ENCODE measurements around the gene OBP2B. TPM values are rescaled to one million over a fixed set of nuclear protein-coding genes. Genes with fewer than 3 reads are reported as not detected.
"Not testable (repeated sequence)": the region's sequence is repeated elsewhere in the genome, so short reads cannot be mapped to it uniquely, and the experiment has no call there.

Gene OBP2B
- total RNA-seq, 6 donors from 2014 or later, result not detected

GRCh38 chr9:133210609-133211008 is 1.6 kb upstream of the OBP2B start:
- H3K9me3 ChIP-seq, result no peaks in the 10 kb centered on the region
- no peaks in the 10 kb centered on the region for H3K4me1 ChIP-seq
- DNase-seq (no peak), ATAC-seq (ENCODE audit: low FRiP score in 2 of 2) (no peak)
- no peaks in the 10 kb centered on the region for H3K36me3 ChIP-seq
- no peaks in the 10 kb centered on the region for H3K27me3 ChIP-seq
- no peak overlapping the region for H3K4me3 ChIP-seq
- no peak overlapping the region for H3K27ac ChIP-seq
- WGBS, 2 donors, result 90 to 92% methylated on average over 7 of the region's 7 CpGs
- TF ChIP-seq EP300 (IDR thresholded peaks at IDR 0.05) (no peak), POLR2AphosphoS5 (IDR thresholded peaks at IDR 0.05) (no peak), POLR2A (IDR thresholded peaks at IDR 0.05) (no peak), CTCF (IDR thresholded peaks at IDR 0.05) (no peak)

GRCh38 chr9:133210202-133210532 is 1.1 kb upstream of the OBP2B start:
- no peak overlapping the region for H3K27ac ChIP-seq
- H3K36me3 ChIP-seq, result no peaks in the 10 kb centered on the region
- 56 to 79% methylated on average over 2 to 7 of the region's 7 CpGs for WGBS, 2 donors
- no peaks in the 10 kb centered on the region for H3K4me1 ChIP-seq
- H3K27me3 ChIP-seq, result no peaks in the 10 kb centered on the region
- DNase-seq, result no peak
- H3K9me3 ChIP-seq, result no peaks in the 10 kb centered on the region
- TF ChIP-seq EP300 (IDR thresholded peaks at IDR 0.05), result no peak
- H3K4me3 ChIP-seq, result no peak overlapping the region
- no peak for ATAC-seq (ENCODE audit: low FRiP score in 2 of 2)

GRCh38 chr9:133209327-133210201 is 514 bp upstream of the OBP2B start:
- not testable (repeated sequence) for H3K4me3 ChIP-seq; H3K9me3 ChIP-seq; H3K36me3 ChIP-seq; H3K4me1 ChIP-seq; H3K27me3 ChIP-seq; ATAC-seq (ENCODE audit: low FRiP score in 2 of 2); H3K27ac ChIP-seq
- 74 to 77% methylated on average over 21 to 28 of the region's 29 CpGs for whole genome bisulfite sequencing, 2 donors
- peak in 1 of 2 donors; percentile 54 for DNase-seq

- DNase-seq; H3K27ac ChIP-seq; H3K9me3 ChIP-seq; H3K4me3 ChIP-seq; H3K4me1 ChIP-seq; H3K27me3 ChIP-seq; ATAC-seq (ENCODE audit: low FRiP score in 2 of 2); H3K36me3 ChIP-seq: not testable (repeated sequence)
- WGBS, 2 donors, result 77 to 90% methylated on average over 2 to 14 of the region's 16 CpGs
Measured at GRCh38 chr9:133208171-133208879, 725 bp downstream of the OBP2B start.

- H3K4me3 ChIP-seq, result no peak overlapping the region
- H3K27ac ChIP-seq, result no peak overlapping the region
- H3K9me3 ChIP-seq, result no peaks in the 10 kb centered on the region
- ATAC-seq (ENCODE audit: low FRiP score in 2 of 2) (no peak), DNase-seq (no peak)
- 79 to 81% methylated on average over 12 to 16 of the region's 16 CpGs for WGBS, 2 donors
- TF ChIP-seq CTCF (IDR thresholded peaks at IDR 0.05), result no peak
- no peak for TF ChIP-seq EP300 (IDR thresholded peaks at IDR 0.05)
- TF ChIP-seq POLR2A (IDR thresholded peaks at IDR 0.05), result no peak
- TF ChIP-seq POLR2AphosphoS5 (IDR thresholded peaks at IDR 0.05), result no peak
- no peaks in the 10 kb centered on the region for H3K4me1 ChIP-seq
- H3K27me3 ChIP-seq, result no peaks in the 10 kb centered on the region
- no peaks in the 10 kb centered on the region for H3K36me3 ChIP-seq
Measured at GRCh38 chr9:133207540-133208170, 1.4 kb downstream of the OBP2B start.

- Histone ChIP-seq H3K36me3 (no peaks in the 10 kb centered on the region), H3K27ac (no peak overlapping the region), H3K4me3 (no peak overlapping the region), H3K4me1 (no peaks in the 10 kb centered on the region), H3K27me3 (no peaks in the 10 kb centered on the region), H3K9me3 (no peaks in the 10 kb centered on the region)
- TF ChIP-seq POLR2AphosphoS5 (IDR thresholded peaks at IDR 0.05) (no peak), POLR2A (IDR thresholded peaks at IDR 0.05) (no peak), EP300 (IDR thresholded peaks at IDR 0.05) (no peak), CTCF (IDR thresholded peaks at IDR 0.05) (no peak)
- no peak for DNase-seq
- ATAC-seq (ENCODE audit: low FRiP score in 2 of 2), result no peak
- 69 to 89% methylated on average over 7 to 14 of the region's 14 CpGs for WGBS, 2 donors
Measured at GRCh38 chr9:133207021-133207531, 2.0 kb downstream of the OBP2B start.
